DMS153 treated with DMSO at 0.1 percent for 48 hours (cell line): ENCODE results near the gene CKAP4.
A peak's percentile ranks its signal among the peaks of the same experiment; 100 is the strongest.

Experiments
- DNase-seq: peaks from one replicate; lab custom pipeline; 2025; ENCODE audit not compliant: unreplicated experiment; lab: John Stamatoyannopoulos, UW

Gene CKAP4

GRCh38 chr12:106275458-106275857 lies 27.6 kb upstream of the CKAP4 start:
- no peak for DNase-seq

- no peak for DNase-seq
Observed at GRCh38 chr12:106274575-106275121, 26.8 kb upstream of the CKAP4 start.

GRCh38 chr12:106274012-106274411 lies 26.2 kb upstream of the CKAP4 start:
- DNase-seq, result no peak

- no peak for DNase-seq
Observed at GRCh38 chr12:106273491-106273890, 25.7 kb upstream of the CKAP4 start.

GRCh38 chr12:106271575-106272505 lies 24.0 kb upstream of the CKAP4 start:
- DNase-seq, result no peak

- DNase-seq, result no peak
Observed at GRCh38 chr12:106269150-106269771, 21.4 kb upstream of the CKAP4 start.

- no peak for DNase-seq
Observed at GRCh38 chr12:106267535-106267934, 19.7 kb upstream of the CKAP4 start.

GRCh38 chr12:106265116-106265515 lies 17.3 kb upstream of the CKAP4 start:
- DNase-seq, result no peak

GRCh38 chr12:106258935-106259334 lies 11.1 kb upstream of the CKAP4 start:
- no peak for DNase-seq

GRCh38 chr12:106258226-106258625 lies 10.4 kb upstream of the CKAP4 start:
- no peak for DNase-seq

- DNase-seq, result no peak
Observed at GRCh38 chr12:106256524-106256923, 8.7 kb upstream of the CKAP4 start.

- DNase-seq, result no peak
Observed at GRCh38 chr12:106255952-106256351, 8.1 kb upstream of the CKAP4 start.

GRCh38 chr12:106255493-106255892 lies 7.7 kb upstream of the CKAP4 start:
- no peak for DNase-seq

GRCh38 chr12:106254724-106255123 lies 6.9 kb upstream of the CKAP4 start:
- DNase-seq, result no peak

- DNase-seq, result no peak
Observed at GRCh38 chr12:106251631-106252455, 4.0 kb upstream of the CKAP4 start.

- no peak for DNase-seq
Observed at GRCh38 chr12:106249411-106250135, 1.8 kb upstream of the CKAP4 start.

GRCh38 chr12:106248846-106249371 lies 1.1 kb upstream of the CKAP4 start:
- DNase-seq, result no peak

GRCh38 chr12:106248312-106248845 lies 559 bp upstream of the CKAP4 start:
- no peak for DNase-seq

GRCh38 chr12:106246891-106247673 lies 738 bp downstream of the CKAP4 start:
- peak; percentile 21 for DNase-seq
